Upper lobe of left lung (tissue), 6 donors: ENCODE results near the gene CTSZ. TPM values are rescaled to one million over a fixed set of nuclear protein-coding genes. Genes with fewer than 3 reads are reported as not detected.
A peak's percentile ranks its signal among the peaks of the same experiment; 100 is the strongest.

Experiments
- ATAC-seq, 2 donors: fragments of 200-7000 bp; cut with Tn5 transposase; one replicate each; pipeline ENCODE4 v1.9.1; 2022; ENCODE audit warnings: mild to moderate bottlenecking in 2 of 2, moderate library complexity in 2 of 2; ENCODE audit not compliant: low FRiP score in 2 of 2
- DNase-seq, 2 donors: peaks; one replicate each; pipeline ENCODE4 v3.0.0-alpha.2; 2019 to 2020
- H3K27ac ChIP-seq, 4 donors: fragments of 200-600 bp; sonication (generic); one replicate each; pipeline ENCODE4 v1.5.1; 2016 to 2019
- H3K27me3 ChIP-seq, 4 donors: fragments of 200-600 bp; sonication (generic); one replicate each; pipeline ENCODE4 v1.5.1; 2017 to 2019
- H3K36me3 ChIP-seq, 4 donors: fragments of 200-600 bp; sonication (generic); one replicate each; pipeline ENCODE4 v1.5.1; 2016 to 2019
- H3K4me1 ChIP-seq, 4 donors: fragments of 200-600 bp; sonication (generic); one replicate each; pipeline ENCODE4 v1.5.1; 2018 to 2019
- H3K4me3 ChIP-seq, 4 donors: fragments of 200-600 bp; sonication (generic); one replicate each; pipeline ENCODE4 v1.5.1; 2017 to 2019; ENCODE audit warnings: mild to moderate bottlenecking in 2 of 4, moderate library complexity in 1 of 4
- H3K9me3 ChIP-seq, 4 donors: fragments of 200-600 bp; sonication (generic); one replicate each; pipeline ENCODE4 v1.5.1; 2018 to 2019
- EP300 ChIP-seq, 4 donors: sonication (generic); formaldehyde crosslinking; IDR thresholded peaks; one replicate each; pipeline ENCODE4 v1.5.1; 2017; ENCODE audit warnings: antibody characterized with exemption in 4 of 4, control low read depth in 2 of 4
- POLR2A ChIP-seq, 4 donors: fragments of 450-650 bp; IDR thresholded peaks; one replicate each; pipeline ENCODE4 v1.5.1; 2016 to 2017; ENCODE audit warnings: antibody characterized with exemption in 4 of 4, mild to moderate bottlenecking in 2 of 4
- POLR2AphosphoS5 ChIP-seq, 2 donors: sonication (generic); formaldehyde crosslinking; IDR thresholded peaks; one replicate each; pipeline ENCODE4 v1.5.1; 2017; ENCODE audit warnings: antibody characterized with exemption in 2 of 2
- WGBS, 2 donors: methylation state at CpG; one replicate each; pipeline ENCODE4 v1.1.5; 2017 to 2018; 5-methylcytosine and 5-hydroxymethylcytosine counted together
- total RNA-seq, 6 donors: library from RNA; depleted of rRNA in 4 of 6; stranded (reverse); fragments of >200 nt in 4 of 6; gene quantifications; one replicate each; pipeline versions ENCODE4 v1.1.0 to v1.2.1, GENCODE V29; 2016 to 2021
- TF ChIP-seq, protein P1 (sequence below), 6 experiments: fragments of 450-650 bp in 4 of 6; fragments of 200-600 bp in 2 of 6; sonication (generic) in 2 of 6; IDR thresholded peaks; one replicate each; pipeline ENCODE4 v1.5.1; 2016 to 2019; ENCODE audit warnings: antibody characterized with exemption in 6 of 6
- donor health status: DM: no; HTN: no; CAD: no; lungs with moderate emphysema.
- donor health status: DM: no; HTN: yes; CAD: no; lungs with severe emphysema.

The CTSZ gene
- total RNA-seq, 6 donors from 2014 or later = 196 to 503 (median 397) TPM

DNA sequence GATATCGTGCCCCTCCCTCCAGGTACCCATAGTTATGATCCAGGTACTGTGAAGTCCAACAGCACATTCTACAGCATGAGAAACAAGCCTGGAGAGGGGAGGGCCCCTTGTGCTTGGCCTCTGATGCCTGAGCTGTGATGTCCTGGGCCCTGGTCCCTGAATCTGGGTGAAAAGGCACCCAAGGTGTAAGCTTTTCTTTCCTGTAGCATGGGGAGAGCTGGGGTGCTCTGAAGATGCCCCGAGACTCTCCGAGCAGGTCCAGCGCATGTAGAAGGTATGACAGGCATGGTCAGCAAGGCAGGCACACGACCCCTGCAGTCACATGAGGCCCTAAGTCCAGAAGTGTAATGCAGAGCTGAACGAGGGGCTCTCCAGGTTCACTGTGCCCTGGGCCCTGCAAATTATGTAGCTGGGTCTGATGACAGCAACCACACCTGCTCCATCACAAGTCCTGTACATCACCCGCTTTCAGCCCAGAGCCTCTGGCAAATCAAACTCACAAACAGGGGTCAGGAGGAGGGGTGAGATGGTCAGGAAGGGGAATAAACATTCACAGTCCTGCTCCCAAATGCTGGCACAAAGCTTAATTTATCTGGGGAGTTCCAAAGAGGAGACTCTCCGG, 1.8 kb upstream of the CTSZ start:
- WGBS, 2 donors = 76 to 81% methylated on average over 4 to 8 of the region's 8 CpGs
- peak in 1 of 2 donors; percentile 18 for DNase-seq
- H3K4me1 ChIP-seq = peaks cover 47 to 57% (median 52%) of the 10 kb centered on the region in 4 donors
- peaks cover 0 to 3% (median 0%) of the 10 kb centered on the region in 4 donors for H3K36me3 ChIP-seq
- H3K27me3 ChIP-seq = no peaks in the 10 kb centered on the region
- no peak overlapping the region for H3K4me3 ChIP-seq
- TF ChIP-seq EP300 (IDR thresholded peaks at IDR 0.05) = no peak
- TF ChIP-seq POLR2A (IDR thresholded peaks at IDR 0.05) = no peak
- TF ChIP-seq, protein P1, sequence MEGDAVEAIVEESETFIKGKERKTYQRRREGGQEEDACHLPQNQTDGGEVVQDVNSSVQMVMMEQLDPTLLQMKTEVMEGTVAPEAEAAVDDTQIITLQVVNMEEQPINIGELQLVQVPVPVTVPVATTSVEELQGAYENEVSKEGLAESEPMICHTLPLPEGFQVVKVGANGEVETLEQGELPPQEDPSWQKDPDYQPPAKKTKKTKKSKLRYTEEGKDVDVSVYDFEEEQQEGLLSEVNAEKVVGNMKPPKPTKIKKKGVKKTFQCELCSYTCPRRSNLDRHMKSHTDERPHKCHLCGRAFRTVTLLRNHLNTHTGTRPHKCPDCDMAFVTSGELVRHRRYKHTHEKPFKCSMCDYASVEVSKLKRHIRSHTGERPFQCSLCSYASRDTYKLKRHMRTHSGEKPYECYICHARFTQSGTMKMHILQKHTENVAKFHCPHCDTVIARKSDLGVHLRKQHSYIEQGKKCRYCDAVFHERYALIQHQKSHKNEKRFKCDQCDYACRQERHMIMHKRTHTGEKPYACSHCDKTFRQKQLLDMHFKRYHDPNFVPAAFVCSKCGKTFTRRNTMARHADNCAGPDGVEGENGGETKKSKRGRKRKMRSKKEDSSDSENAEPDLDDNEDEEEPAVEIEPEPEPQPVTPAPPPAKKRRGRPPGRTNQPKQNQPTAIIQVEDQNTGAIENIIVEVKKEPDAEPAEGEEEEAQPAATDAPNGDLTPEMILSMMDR (IDR thresholded peaks at IDR 0.05) = no peak
- no peak for TF ChIP-seq POLR2AphosphoS5 (IDR thresholded peaks at IDR 0.05)
- ATAC-seq = no peak
- H3K9me3 ChIP-seq = no peaks in the 10 kb centered on the region
- H3K27ac ChIP-seq = peak overlapping the region; percentile 86 to 95 (median 92)

DNA sequence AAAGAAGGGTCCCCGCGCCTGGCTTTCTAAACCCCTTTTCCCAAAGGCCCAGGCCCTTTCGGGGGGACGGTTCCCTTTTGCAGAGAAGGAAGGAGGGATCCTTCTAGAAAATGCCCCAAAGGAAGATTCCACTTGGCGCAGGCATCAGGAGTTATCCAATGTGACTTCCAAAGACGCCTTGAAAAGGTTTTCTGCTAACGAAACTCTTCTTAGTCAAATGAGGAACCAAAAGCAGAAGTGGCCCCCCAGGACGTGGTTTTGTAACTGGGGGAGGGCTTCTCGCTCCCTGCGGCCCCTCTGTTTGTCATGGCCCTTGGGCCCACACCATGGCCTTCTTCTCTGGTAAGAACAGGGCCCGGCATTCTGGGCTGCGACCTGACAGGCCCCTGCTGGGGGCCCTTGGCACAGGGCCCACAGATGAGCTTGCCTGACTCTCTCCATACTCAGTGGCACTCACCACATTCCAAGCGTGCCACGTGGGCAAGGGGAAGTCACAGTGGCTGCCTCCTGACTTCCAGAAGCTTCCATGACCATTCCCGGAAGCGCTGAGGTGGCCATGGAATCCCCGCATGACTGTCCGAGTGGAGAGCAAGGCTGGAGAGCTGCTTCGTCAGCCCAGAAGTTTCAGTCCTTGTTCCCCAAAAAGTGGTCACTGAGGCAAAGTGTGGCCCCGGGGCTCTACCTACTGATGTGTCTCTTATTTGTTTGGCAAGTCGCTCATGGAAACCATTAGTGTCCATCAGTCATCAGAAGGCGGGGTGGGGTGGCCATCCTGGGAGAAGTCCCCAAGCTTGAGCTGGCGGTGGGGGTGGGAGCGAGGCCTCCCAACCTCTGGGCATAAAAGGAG, 834 bp upstream of the CTSZ start:
- TF ChIP-seq POLR2AphosphoS5 (IDR thresholded peaks at IDR 0.05) = peak in 1 of 2 donors; percentile 6
- TF ChIP-seq, protein P1 (IDR thresholded peaks at IDR 0.05) = no peak
- Histone ChIP-seq H3K36me3 (peaks cover 0 to 6% (median 2%) of the 10 kb centered on the region in 4 donors), H3K27me3 (no peaks in the 10 kb centered on the region), H3K9me3 (no peaks in the 10 kb centered on the region), H3K27ac (peak overlapping the region; percentile 86 to 95 (median 92)), H3K4me3 (peak overlapping the region in 3 of 4 donors; percentile 69 to 89 (median 76)), H3K4me1 (peaks cover 49 to 58% (median 56%) of the 10 kb centered on the region in 4 donors)
- peak in 1 of 2 donors; percentile 43 for ATAC-seq
- 83 to 88% methylated on average over 22 to 24 of the region's 24 CpGs for WGBS, 2 donors
- peak; percentile 62 to 66 for DNase-seq

DNA sequence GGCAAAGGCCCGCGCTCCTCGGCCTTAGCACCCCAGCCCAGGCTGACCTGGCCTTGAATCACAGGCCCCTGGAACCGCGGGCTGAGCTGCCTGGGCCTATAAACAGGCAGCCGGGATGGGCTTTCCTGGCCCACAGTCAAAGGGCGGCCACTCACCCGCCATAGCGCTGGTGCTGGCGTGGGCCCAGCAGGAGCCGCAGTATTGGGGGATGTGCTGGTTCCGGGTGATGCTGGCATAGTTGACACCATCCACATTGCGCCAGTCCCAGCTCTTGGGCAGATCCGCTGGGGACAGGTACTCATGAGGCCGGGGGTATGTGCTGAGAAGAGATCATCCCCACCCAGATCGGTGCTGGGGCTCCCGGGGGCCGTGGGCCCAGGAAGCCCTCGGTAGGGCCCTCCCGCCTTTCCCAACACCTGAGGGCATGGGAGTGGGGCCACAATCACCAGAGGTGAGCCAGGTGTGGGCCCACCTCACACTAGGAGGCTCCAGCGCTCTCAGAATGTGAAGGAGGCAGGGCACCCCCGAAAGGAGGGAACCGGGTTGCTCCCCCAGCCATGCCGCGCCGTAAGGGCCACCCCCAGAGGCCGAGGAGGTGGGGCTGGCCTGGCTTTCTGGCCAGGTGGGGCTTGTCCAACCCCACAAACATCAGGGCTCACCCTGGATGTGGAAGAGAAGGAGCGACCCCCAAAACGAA, 739 bp downstream of the CTSZ start:
- Histone ChIP-seq H3K4me3 (peak overlapping the region; percentile 69 to 89 (median 78)), H3K4me1 (peaks cover 46 to 56% (median 53%) of the 10 kb centered on the region in 4 donors), H3K27ac (peak overlapping the region; percentile 86 to 95 (median 92)), H3K36me3 (peaks cover 2 to 20% (median 10%) of the 10 kb centered on the region in 4 donors), H3K27me3 (no peaks in the 10 kb centered on the region), H3K9me3 (no peaks in the 10 kb centered on the region)
- ATAC-seq (peak in 1 of 2 donors; percentile 9), DNase-seq (peak; percentile 28 to 85)
- WGBS, 2 donors = 19 to 38% methylated on average over 13 to 23 of the region's 29 CpGs
- TF ChIP-seq, protein P1 (IDR thresholded peaks at IDR 0.05) = peak in 1 of 6 experiments; percentile 4
- TF ChIP-seq POLR2AphosphoS5 (IDR thresholded peaks at IDR 0.05) (no peak), POLR2A (IDR thresholded peaks at IDR 0.05) (peak in 1 of 4 donors; percentile 16), EP300 (IDR thresholded peaks at IDR 0.05) (no peak)

DNA sequence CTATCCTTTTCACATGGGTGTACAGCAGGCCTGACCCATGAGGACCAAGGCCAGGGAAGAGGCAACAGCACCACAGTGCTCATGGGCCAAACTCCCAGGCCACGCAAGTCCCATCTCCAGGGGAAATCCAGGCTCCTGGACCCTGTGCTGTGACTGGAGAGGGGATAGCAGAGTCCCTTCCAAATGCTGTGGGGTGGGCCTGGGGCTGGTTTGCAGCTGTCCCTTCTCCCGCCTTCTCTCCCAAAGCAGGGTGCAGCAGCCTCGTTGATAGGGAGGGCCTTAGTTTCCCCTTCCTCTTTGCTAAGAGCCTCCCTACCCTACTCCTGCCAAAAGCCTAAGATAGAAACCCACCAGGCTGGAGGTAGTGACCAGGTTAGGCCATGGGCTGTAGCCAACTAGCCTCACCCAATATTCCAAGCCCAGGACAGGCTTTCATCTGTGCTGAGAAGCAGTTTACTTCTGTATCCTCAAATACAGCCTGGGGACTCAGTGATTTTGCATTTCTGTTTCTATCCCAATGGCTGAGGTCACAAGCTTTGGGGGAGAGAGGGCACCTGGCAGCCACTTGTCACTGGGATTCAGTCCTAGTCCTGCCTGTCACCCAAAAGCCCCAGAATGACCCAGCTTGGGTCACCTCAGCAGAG, 1.4 kb downstream of the CTSZ start:
- Histone ChIP-seq H3K4me3 (peak overlapping the region; percentile 69 to 89 (median 78)), H3K4me1 (peaks cover 40 to 49% (median 46%) of the 10 kb centered on the region in 4 donors)

More for the DNA sequence above, 1.4 kb downstream of the CTSZ start:
- Histone ChIP-seq H3K27me3 (no peaks in the 10 kb centered on the region), H3K36me3 (peaks cover 6 to 26% (median 17%) of the 10 kb centered on the region in 4 donors), H3K9me3 (no peaks in the 10 kb centered on the region), H3K27ac (peak overlapping the region; percentile 86 to 95 (median 92))
- 43 to 73% methylated on average over 1 to 3 of the region's 3 CpGs for WGBS, 2 donors
- ATAC-seq (no peak), DNase-seq (no peak)
- no peak for TF ChIP-seq POLR2A (IDR thresholded peaks at IDR 0.05)
- TF ChIP-seq, protein P1 (IDR thresholded peaks at IDR 0.05) = no peak
- TF ChIP-seq POLR2AphosphoS5 (IDR thresholded peaks at IDR 0.05) = no peak
- TF ChIP-seq EP300 (IDR thresholded peaks at IDR 0.05) = no peak
